ENCODE results near the gene IPO11.

- TF ChIP-seq MAX (IDR thresholded peaks at IDR 0.05; ENCODE audit: low read depth, low read length), result no peak
- TF ChIP-seq, protein P1, sequence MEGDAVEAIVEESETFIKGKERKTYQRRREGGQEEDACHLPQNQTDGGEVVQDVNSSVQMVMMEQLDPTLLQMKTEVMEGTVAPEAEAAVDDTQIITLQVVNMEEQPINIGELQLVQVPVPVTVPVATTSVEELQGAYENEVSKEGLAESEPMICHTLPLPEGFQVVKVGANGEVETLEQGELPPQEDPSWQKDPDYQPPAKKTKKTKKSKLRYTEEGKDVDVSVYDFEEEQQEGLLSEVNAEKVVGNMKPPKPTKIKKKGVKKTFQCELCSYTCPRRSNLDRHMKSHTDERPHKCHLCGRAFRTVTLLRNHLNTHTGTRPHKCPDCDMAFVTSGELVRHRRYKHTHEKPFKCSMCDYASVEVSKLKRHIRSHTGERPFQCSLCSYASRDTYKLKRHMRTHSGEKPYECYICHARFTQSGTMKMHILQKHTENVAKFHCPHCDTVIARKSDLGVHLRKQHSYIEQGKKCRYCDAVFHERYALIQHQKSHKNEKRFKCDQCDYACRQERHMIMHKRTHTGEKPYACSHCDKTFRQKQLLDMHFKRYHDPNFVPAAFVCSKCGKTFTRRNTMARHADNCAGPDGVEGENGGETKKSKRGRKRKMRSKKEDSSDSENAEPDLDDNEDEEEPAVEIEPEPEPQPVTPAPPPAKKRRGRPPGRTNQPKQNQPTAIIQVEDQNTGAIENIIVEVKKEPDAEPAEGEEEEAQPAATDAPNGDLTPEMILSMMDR (IDR thresholded peaks at IDR 0.05; ENCODE audit: low read depth, low read length), result no peak
These were observed 27.4 kb upstream of the IPO11 start for GRCh38 chr5:62385131-62385530.
